ENCODE results near the gene EBLN2. TPM values are rescaled to one million over a fixed set of nuclear protein-coding genes. Genes with fewer than 3 reads are reported as not detected.

The EBLN2 gene
- total RNA-seq, 2 donors from 2014 or later, result 9.3 to 12.2 TPM

GRCh38 chr3:73041537-73041936 lies 19.9 kb upstream of the EBLN2 start:
- Histone ChIP-seq H3K9ac (ENCODE audit: extremely low read depth, low read length, poor library complexity, severe bottlenecking) (no peak overlapping the region), H3K36me3 (ENCODE audit: control insufficient read depth, insufficient read depth, low read length) (no peaks in the 10 kb centered on the region), H3K27me3 (ENCODE audit: control insufficient read depth, insufficient read depth, low read length, poor library complexity, severe bottlenecking) (no peaks in the 10 kb centered on the region), H3K4me3 (ENCODE audit: low read length) (no peak overlapping the region), H3K27ac (ENCODE audit: low read depth, low read length) (no peak overlapping the region), H3K9me3 (ENCODE audit: control insufficient read depth, low read length) (no peaks in the 10 kb centered on the region), H3K4me1 (ENCODE audit: control insufficient read depth, insufficient read depth, low read length) (peaks cover 4% of the 10 kb centered on the region)
- H3K4me3 Mint-ChIP-seq, result no peak overlapping the region
- WGBS, 2 experiments (ENCODE audit: insufficient coverage in 1 of 2, insufficient read length in 1 of 2), result 85 to 90% methylated on average over 2 to 3 of the region's 3 CpGs
- H3K9me3 Mint-ChIP-seq, result no peaks in the 10 kb centered on the region
- H3K27me3 Mint-ChIP-seq (ENCODE audit: insufficient read depth), result no peaks in the 10 kb centered on the region
- H3K4me1 Mint-ChIP-seq, result peaks cover 68% of the 10 kb centered on the region
- H3K27ac Mint-ChIP-seq, result peak overlapping the region; percentile 4
- DNase-seq, result no peak
- TF ChIP-seq, protein P1, sequence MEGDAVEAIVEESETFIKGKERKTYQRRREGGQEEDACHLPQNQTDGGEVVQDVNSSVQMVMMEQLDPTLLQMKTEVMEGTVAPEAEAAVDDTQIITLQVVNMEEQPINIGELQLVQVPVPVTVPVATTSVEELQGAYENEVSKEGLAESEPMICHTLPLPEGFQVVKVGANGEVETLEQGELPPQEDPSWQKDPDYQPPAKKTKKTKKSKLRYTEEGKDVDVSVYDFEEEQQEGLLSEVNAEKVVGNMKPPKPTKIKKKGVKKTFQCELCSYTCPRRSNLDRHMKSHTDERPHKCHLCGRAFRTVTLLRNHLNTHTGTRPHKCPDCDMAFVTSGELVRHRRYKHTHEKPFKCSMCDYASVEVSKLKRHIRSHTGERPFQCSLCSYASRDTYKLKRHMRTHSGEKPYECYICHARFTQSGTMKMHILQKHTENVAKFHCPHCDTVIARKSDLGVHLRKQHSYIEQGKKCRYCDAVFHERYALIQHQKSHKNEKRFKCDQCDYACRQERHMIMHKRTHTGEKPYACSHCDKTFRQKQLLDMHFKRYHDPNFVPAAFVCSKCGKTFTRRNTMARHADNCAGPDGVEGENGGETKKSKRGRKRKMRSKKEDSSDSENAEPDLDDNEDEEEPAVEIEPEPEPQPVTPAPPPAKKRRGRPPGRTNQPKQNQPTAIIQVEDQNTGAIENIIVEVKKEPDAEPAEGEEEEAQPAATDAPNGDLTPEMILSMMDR (conservative IDR thresholded peaks at IDR 0.05), result no peak
- peaks cover 13% of the 10 kb centered on the region for H3K36me3 Mint-ChIP-seq (ENCODE audit: low read depth)

DNA sequence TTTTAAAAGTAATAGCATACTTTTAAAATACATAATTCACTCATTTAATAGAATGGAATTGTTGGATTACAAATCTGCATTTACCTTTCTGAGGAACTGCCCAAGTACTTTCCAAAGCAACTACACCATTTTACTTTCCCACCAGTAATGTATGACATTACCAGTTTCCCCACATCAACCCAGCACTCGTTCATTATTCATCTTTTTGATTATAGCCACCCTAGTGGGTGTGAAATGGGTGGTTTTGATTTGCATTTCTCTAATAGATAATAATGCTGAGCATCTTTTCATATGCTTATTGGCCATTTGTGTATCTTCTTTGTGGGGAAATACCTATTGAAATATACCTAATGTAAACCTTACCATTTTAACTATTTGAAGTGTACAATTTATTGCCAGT lies 18.0 kb upstream of the EBLN2 start:
- no CpG with 5 or more reads among the region's 1 CpG for WGBS, 2 experiments (ENCODE audit: insufficient coverage in 1 of 2, insufficient read length in 1 of 2)
- Histone ChIP-seq H3K27me3 (ENCODE audit: control insufficient read depth, insufficient read depth, low read length, poor library complexity, severe bottlenecking) (no peaks in the 10 kb centered on the region), H3K27ac (ENCODE audit: low read depth, low read length) (no peak overlapping the region), H3K36me3 (ENCODE audit: control insufficient read depth, insufficient read depth, low read length) (peaks cover 14% of the 10 kb centered on the region), H3K9ac (ENCODE audit: extremely low read depth, low read length, poor library complexity, severe bottlenecking) (no peak overlapping the region), H3K9me3 (ENCODE audit: control insufficient read depth, low read length) (no peaks in the 10 kb centered on the region), H3K4me3 (ENCODE audit: low read length) (no peak overlapping the region), H3K4me1 (ENCODE audit: control insufficient read depth, insufficient read depth, low read length) (peaks cover 4% of the 10 kb centered on the region)
- H3K27ac Mint-ChIP-seq, result peak overlapping the region; percentile 44
- DNase-seq, result no peak
- no peaks in the 10 kb centered on the region for H3K9me3 Mint-ChIP-seq
- H3K36me3 Mint-ChIP-seq (ENCODE audit: low read depth), result peaks cover 22% of the 10 kb centered on the region
- H3K4me3 Mint-ChIP-seq, result no peak overlapping the region
- H3K27me3 Mint-ChIP-seq (ENCODE audit: insufficient read depth), result no peaks in the 10 kb centered on the region
- H3K4me1 Mint-ChIP-seq, result peaks cover 54% of the 10 kb centered on the region
- TF ChIP-seq, protein P1 (conservative IDR thresholded peaks at IDR 0.05), result no peak

DNA sequence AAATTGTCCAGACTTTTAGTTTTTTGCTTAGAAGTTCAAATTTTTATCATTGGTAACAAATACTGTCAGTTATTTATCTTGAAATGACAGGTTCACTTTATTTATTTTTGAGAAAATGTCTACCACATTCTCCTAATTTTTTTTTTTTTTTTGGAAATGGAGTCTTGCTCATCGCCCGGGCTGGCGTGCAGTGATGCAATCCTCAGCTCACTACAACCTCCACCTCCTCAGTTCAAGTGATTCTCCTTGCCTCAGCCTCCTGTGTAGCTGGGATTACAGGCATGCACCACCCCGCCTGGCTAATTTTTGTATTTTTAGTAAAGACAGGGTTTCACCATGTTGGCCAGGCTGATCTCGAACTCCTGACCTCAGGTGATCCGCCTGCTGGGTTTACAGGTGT lies 16.1 kb upstream of the EBLN2 start:
- no peak overlapping the region for H3K9ac ChIP-seq (ENCODE audit: extremely low read depth, low read length, poor library complexity, severe bottlenecking)
- peaks cover 30% of the 10 kb centered on the region for H3K36me3 Mint-ChIP-seq (ENCODE audit: low read depth)
- H3K4me3 Mint-ChIP-seq, result peak overlapping the region; percentile 20
- DNase-seq, result no peak
- peaks cover 51% of the 10 kb centered on the region for H3K4me1 Mint-ChIP-seq
- TF ChIP-seq, protein P1 (conservative IDR thresholded peaks at IDR 0.05), result no peak
- H3K27me3 ChIP-seq (ENCODE audit: control insufficient read depth, insufficient read depth, low read length, poor library complexity, severe bottlenecking), result no peaks in the 10 kb centered on the region
- peaks cover 29% of the 10 kb centered on the region for H3K36me3 ChIP-seq (ENCODE audit: control insufficient read depth, insufficient read depth, low read length)
- no peaks in the 10 kb centered on the region for H3K27me3 Mint-ChIP-seq (ENCODE audit: insufficient read depth)
- H3K9me3 ChIP-seq (ENCODE audit: control insufficient read depth, low read length), result no peaks in the 10 kb centered on the region
- WGBS, 2 experiments (ENCODE audit: insufficient coverage in 1 of 2, insufficient read length in 1 of 2), result 87 to 94% methylated on average over 2 to 6 of the region's 6 CpGs
- H3K9me3 Mint-ChIP-seq, result no peaks in the 10 kb centered on the region
- H3K27ac Mint-ChIP-seq, result peak overlapping the region; percentile 44
- H3K4me1 ChIP-seq (ENCODE audit: control insufficient read depth, insufficient read depth, low read length), result peaks cover 4% of the 10 kb centered on the region
- H3K27ac ChIP-seq (ENCODE audit: low read depth, low read length), result no peak overlapping the region
- peak overlapping the region; percentile 46 for H3K4me3 ChIP-seq (ENCODE audit: low read length)
